Ishikawa (cell line): ENCODE data around the gene SETD1A.

Experiments used
- CEBPB ChIP-seq: IDR thresholded peaks from 2 replicates; pipeline ENCODE4 v1.6.1; 2012
- CREB1 ChIP-seq: IDR thresholded peaks from 2 replicates; pipeline ENCODE4 v1.6.1; 2012; ENCODE audit warnings: low read depth
- EGR1 ChIP-seq: IDR thresholded peaks from 2 replicates; pipeline ENCODE4 v1.6.1; 2012
- EP300 ChIP-seq: IDR thresholded peaks from 2 replicates; pipeline ENCODE4 v1.6.1; 2012; ENCODE audit warnings: borderline replicate concordance
- MAX ChIP-seq: IDR thresholded peaks from 2 replicates; pipeline ENCODE4 v1.6.1; 2012
- NFIC ChIP-seq: IDR thresholded peaks from 2 replicates; pipeline ENCODE4 v1.6.1; 2012
- RAD21 ChIP-seq: IDR thresholded peaks from 2 replicates; pipeline ENCODE4 v1.6.1; 2012; ENCODE audit warnings: low read depth
- REST ChIP-seq: IDR thresholded peaks from 2 replicates; pipeline ENCODE4 v1.6.1; 2012; ENCODE audit warnings: low read depth, mild to moderate bottlenecking
- TAF1 ChIP-seq: IDR thresholded peaks from 2 replicates; pipeline ENCODE4 v1.6.1; 2012; ENCODE audit warnings: low read depth, mild to moderate bottlenecking
- YY1 ChIP-seq: IDR thresholded peaks from 2 replicates; pipeline ENCODE4 v1.6.1; 2012; ENCODE audit warnings: low read depth
- ZBTB7A ChIP-seq: IDR thresholded peaks from 2 replicates; pipeline ENCODE4 v1.6.1; 2012; ENCODE audit warnings: low read depth

GRCh38 chr16:30920891-30921290 is 36.7 kb upstream of the SETD1A start:
- TF ChIP-seq CREB1, result no peak
- TF ChIP-seq EP300, result no peak
- TF ChIP-seq YY1, result no peak
- no peak for TF ChIP-seq TAF1
- no peak for TF ChIP-seq REST
- no peak for TF ChIP-seq CEBPB
- TF ChIP-seq RAD21, result no peak
- no peak for TF ChIP-seq MAX
- TF ChIP-seq EGR1, result no peak
- no peak for TF ChIP-seq ZBTB7A
- TF ChIP-seq NFIC, result no peak
